Measurements from ENCODE around the gene HERPUD1. TPM values are rescaled to one million over a fixed set of nuclear protein-coding genes. Genes with fewer than 3 reads are reported as not detected.

Gene HERPUD1
- total RNA-seq, 1 donor from 2014 or later: 16.1 TPM

DNA sequence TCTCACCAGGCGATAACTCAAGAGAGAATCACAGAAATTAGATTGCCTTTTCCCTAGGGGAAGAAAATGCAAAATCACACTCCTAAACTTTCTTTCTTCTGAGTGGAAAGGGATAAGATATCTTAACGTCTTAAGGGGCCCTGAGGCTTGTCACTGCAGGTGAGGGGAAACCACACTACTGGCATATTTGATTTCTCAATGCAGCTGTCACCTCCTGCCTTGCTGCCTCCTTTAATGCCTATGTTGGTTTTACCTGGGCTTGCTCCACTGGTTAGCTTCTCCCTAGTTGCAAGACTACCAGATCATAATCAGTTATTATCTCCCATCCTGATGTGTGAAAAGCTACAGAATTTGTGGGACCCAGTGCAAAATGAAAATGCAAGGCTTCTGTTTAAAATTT, 4.5 kb upstream of the HERPUD1 start:
- H3K27me3 Mint-ChIP-seq (ENCODE audit: insufficient read depth, low read depth): no peaks in the 10 kb centered on the region

GRCh38 chr16:56929639-56930038, 2.3 kb upstream of the HERPUD1 start:
- peaks cover 9% of the 10 kb centered on the region for H3F3A ChIP-seq (ENCODE audit: low read depth)
- no peaks in the 10 kb centered on the region for H3K36me3 Mint-ChIP-seq
- no peaks in the 10 kb centered on the region for H3K9me3 Mint-ChIP-seq
- H3K36me3 ChIP-seq: no peaks in the 10 kb centered on the region
- peaks cover 26% of the 10 kb centered on the region for H3K4me1 ChIP-seq
- no peaks in the 10 kb centered on the region for H3K27me3 Mint-ChIP-seq (ENCODE audit: insufficient read depth, low read depth)
- H3K27ac ChIP-seq: no peak overlapping the region
- no peaks in the 10 kb centered on the region for H3K27me3 ChIP-seq
- DNase-seq (ENCODE audit: low spot score): no peak
- H3K9ac ChIP-seq: no peak overlapping the region
- peak overlapping the region; percentile 63 for H3K27ac Mint-ChIP-seq
- H3K79me2 ChIP-seq (ENCODE audit: low read depth): peaks cover 25% of the 10 kb centered on the region
- peaks cover 12% of the 10 kb centered on the region for H4K20me1 ChIP-seq (ENCODE audit: low read depth)
- no peak overlapping the region for H2AFZ ChIP-seq (replicated peaks)
- H3K4me3 ChIP-seq: no peak overlapping the region
- TF ChIP-seq EZH2phosphoT487 (IDR thresholded peaks at IDR 0.05): no peak
- TF ChIP-seq EZH2 (IDR thresholded peaks at IDR 0.05): no peak
- TF ChIP-seq, protein P1, sequence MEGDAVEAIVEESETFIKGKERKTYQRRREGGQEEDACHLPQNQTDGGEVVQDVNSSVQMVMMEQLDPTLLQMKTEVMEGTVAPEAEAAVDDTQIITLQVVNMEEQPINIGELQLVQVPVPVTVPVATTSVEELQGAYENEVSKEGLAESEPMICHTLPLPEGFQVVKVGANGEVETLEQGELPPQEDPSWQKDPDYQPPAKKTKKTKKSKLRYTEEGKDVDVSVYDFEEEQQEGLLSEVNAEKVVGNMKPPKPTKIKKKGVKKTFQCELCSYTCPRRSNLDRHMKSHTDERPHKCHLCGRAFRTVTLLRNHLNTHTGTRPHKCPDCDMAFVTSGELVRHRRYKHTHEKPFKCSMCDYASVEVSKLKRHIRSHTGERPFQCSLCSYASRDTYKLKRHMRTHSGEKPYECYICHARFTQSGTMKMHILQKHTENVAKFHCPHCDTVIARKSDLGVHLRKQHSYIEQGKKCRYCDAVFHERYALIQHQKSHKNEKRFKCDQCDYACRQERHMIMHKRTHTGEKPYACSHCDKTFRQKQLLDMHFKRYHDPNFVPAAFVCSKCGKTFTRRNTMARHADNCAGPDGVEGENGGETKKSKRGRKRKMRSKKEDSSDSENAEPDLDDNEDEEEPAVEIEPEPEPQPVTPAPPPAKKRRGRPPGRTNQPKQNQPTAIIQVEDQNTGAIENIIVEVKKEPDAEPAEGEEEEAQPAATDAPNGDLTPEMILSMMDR (IDR thresholded peaks at IDR 0.05): no peak
- no peak overlapping the region for H3K4me3 Mint-ChIP-seq
- no peak overlapping the region for H3K4me2 ChIP-seq
- H3K9me3 ChIP-seq (ENCODE audit: low read depth): no peaks in the 10 kb centered on the region
- H3K4me1 Mint-ChIP-seq: peaks cover 22% of the 10 kb centered on the region

More for the DNA sequence above, 4.5 kb upstream of the HERPUD1 start:
- DNase-seq (ENCODE audit: low spot score): no peak
- Histone ChIP-seq H4K20me1 (ENCODE audit: low read depth) (peaks cover under 1% of the 10 kb centered on the region), H3K9me3 (ENCODE audit: low read depth) (no peaks in the 10 kb centered on the region), H3K4me3 (no peak overlapping the region), H3K4me2 (no peak overlapping the region), H3F3A (ENCODE audit: low read depth) (peaks cover 7% of the 10 kb centered on the region), H3K27me3 (no peaks in the 10 kb centered on the region), H3K79me2 (ENCODE audit: low read depth) (peaks cover 3% of the 10 kb centered on the region), H3K27ac (no peak overlapping the region), H2AFZ (replicated peaks) (no peak overlapping the region), H3K9ac (no peak overlapping the region), H3K4me1 (peaks cover 12% of the 10 kb centered on the region), H3K36me3 (no peaks in the 10 kb centered on the region)
- no peaks in the 10 kb centered on the region for H3K36me3 Mint-ChIP-seq
- H3K27ac Mint-ChIP-seq: no peak overlapping the region
- peaks cover 10% of the 10 kb centered on the region for H3K4me1 Mint-ChIP-seq
- H3K9me3 Mint-ChIP-seq: no peaks in the 10 kb centered on the region
- TF ChIP-seq EZH2 (IDR thresholded peaks at IDR 0.05) (no peak), EZH2phosphoT487 (IDR thresholded peaks at IDR 0.05) (no peak)
- TF ChIP-seq, protein P1 (IDR thresholded peaks at IDR 0.05): no peak
- no peak overlapping the region for H3K4me3 Mint-ChIP-seq

- H4K20me1 ChIP-seq (ENCODE audit: low read depth): peaks cover 12% of the 10 kb centered on the region
- H3K4me1 ChIP-seq: peaks cover 26% of the 10 kb centered on the region
- Mint-ChIP-seq H3K27ac (peak overlapping the region; percentile 87), H3K4me3 (peak overlapping the region; percentile 98), H3K9me3 (no peaks in the 10 kb centered on the region), H3K27me3 (ENCODE audit: insufficient read depth, low read depth) (no peaks in the 10 kb centered on the region), H3K4me1 (peaks cover 25% of the 10 kb centered on the region), H3K36me3 (no peaks in the 10 kb centered on the region)
- H3K79me2 ChIP-seq (ENCODE audit: low read depth): peaks cover 28% of the 10 kb centered on the region
- no peaks in the 10 kb centered on the region for H3K36me3 ChIP-seq
- no peaks in the 10 kb centered on the region for H3K9me3 ChIP-seq (ENCODE audit: low read depth)
- H3F3A ChIP-seq (ENCODE audit: low read depth): peaks cover 9% of the 10 kb centered on the region
- H3K9ac ChIP-seq: no peak overlapping the region
- no peak overlapping the region for H3K4me2 ChIP-seq
- H3K27me3 ChIP-seq: no peaks in the 10 kb centered on the region
- no peak for TF ChIP-seq EZH2 (IDR thresholded peaks at IDR 0.05)
- TF ChIP-seq, protein P1 (IDR thresholded peaks at IDR 0.05): no peak
- TF ChIP-seq EZH2phosphoT487 (IDR thresholded peaks at IDR 0.05): no peak
- H3K4me3 ChIP-seq: no peak overlapping the region
- DNase-seq (ENCODE audit: low spot score): peak; percentile 26
- peak overlapping the region; percentile 83 for H2AFZ ChIP-seq (replicated peaks)
- H3K27ac ChIP-seq: no peak overlapping the region
Measured at GRCh38 chr16:56930486-56931270, 1.3 kb upstream of the HERPUD1 start.

Measured in neural progenitor cell (in vitro differentiated cells).